K562 (cell line): ENCODE results near the gene SESN2. TPM values are rescaled to one million over a fixed set of nuclear protein-coding genes. Genes with fewer than 3 reads are reported as not detected.

Experiments
- ATAC-seq: fragments of 200-7000 bp; cut with Tn5 transposase; 3 replicates; pipeline ENCODE4 v1.9.1; 2020; ENCODE audit warnings: moderate library complexity
- BruUV-seq: library from RNA; stranded (reverse); fragments of 400-500 nt; replicated peaks from 2 replicates; lab custom pipeline; 2021; lab: Mats Ljungman, UMichigan
- CTCF ChIA-PET: fragments of 300-600 bp; formaldehyde crosslinking; extraction: SDS; loops from one replicate; lab custom pipeline; 2021; ENCODE audit warnings: low intra/inter-chr PET ratio; lab: Yijun Ruan, JAX
- POLR2A ChIA-PET: fragments of 300-600, 350-650 bp; sonication (Branson Sonifier 250); formaldehyde crosslinking; extraction: SDS; loops from one replicate; lab custom pipeline; 2021; ENCODE audit warnings: antibody characterized with exemption, inconsistent platforms; lab: Yijun Ruan, JAX
- DNase-seq, 4 experiments: peaks; one replicate each; pipeline versions ENCODE4 v3.0.0 to v3.0.0-alpha.2; 2011 to 2018; ENCODE audit warnings: low spot score in 3 of 4, mixed read lengths in 3 of 4; ENCODE audit errors: extremely low read depth in 1 of 4
- FAIRE-seq: peaks from 2 replicates; lab custom pipeline; 2011; peaks lifted over from hg19 to GRCh38; lab: Jason Lieb, UNC
- H2AFZ ChIP-seq: 2 replicates; pipeline ENCODE4 v1.6.0; 2011; ENCODE audit warnings: low read depth, low read length, control low read depth, inconsistent platforms
- H3K27ac ChIP-seq: fragments of 200-600 bp; 3 replicates; pipeline ENCODE4 v1.8.0; 2011; ENCODE audit warnings: low read depth, mild to moderate bottlenecking, control low read depth, inconsistent platforms, low read length, moderate library complexity, mixed read lengths; ENCODE audit errors: extremely low read depth
- H3K27me3 ChIP-seq, 2 experiments: fragments of 300-600 bp in 1 of 2; 2 replicates in 1 of 2; 3 replicates in 1 of 2; pipeline versions ENCODE4 v1.6.0 to v1.8.0; 2011; ENCODE audit warnings: inconsistent platforms in 2 of 2, low read length in 2 of 2, mild to moderate bottlenecking in 1 of 2, mixed read lengths in 1 of 2, moderate library complexity in 1 of 2; ENCODE audit not compliant: control insufficient read depth in 2 of 2, insufficient read depth in 2 of 2
- H3K36me3 ChIP-seq: fragments of 300-600 bp; 3 replicates; pipeline ENCODE4 v1.8.0; 2011; ENCODE audit warnings: mild to moderate bottlenecking, low read length, inconsistent platforms; ENCODE audit not compliant: control insufficient read depth, insufficient read depth
- H3K4me1 ChIP-seq, 2 experiments: fragments of 200-600 bp in 1 of 2; replicated peaks in 1 of 2; 2 replicates in 1 of 2; 3 replicates in 1 of 2; pipeline versions ENCODE4 v1.5.1 to v1.8.0; 2011; ENCODE audit warnings: inconsistent platforms in 2 of 2, low read length in 2 of 2, mild to moderate bottlenecking in 1 of 2, mixed read lengths in 1 of 2, moderate library complexity in 1 of 2; ENCODE audit not compliant: control insufficient read depth in 2 of 2, insufficient read depth in 2 of 2
- H3K4me2 ChIP-seq: 2 replicates; pipeline ENCODE4 v1.6.1; 2011; ENCODE audit warnings: low read length, control low read depth, inconsistent platforms, mixed read lengths; ENCODE audit not compliant: insufficient read depth
- H3K4me3 ChIP-seq: fragments of 200-600 bp; sonication (generic), shearing (Covaris generic); 2 replicates; pipeline ENCODE4 v1.5.1; 2016; ENCODE audit warnings: control low read depth, inconsistent platforms
- H3K79me2 ChIP-seq: fragments of 200-600 bp; 3 replicates; pipeline ENCODE4 v1.8.0; 2011; ENCODE audit warnings: low read length, inconsistent platforms; ENCODE audit not compliant: control insufficient read depth, insufficient read depth
- H3K9ac ChIP-seq, 2 experiments: 2 replicates each; pipeline versions ENCODE4 v1.6.0 to v1.6.1; 2011; ENCODE audit warnings: low read depth in 2 of 2, low read length in 2 of 2, control low read depth in 1 of 2, inconsistent platforms in 1 of 2, mild to moderate bottlenecking in 1 of 2, mixed read lengths in 1 of 2; ENCODE audit not compliant: insufficient read depth in 1 of 2
- H3K9me1 ChIP-seq: one replicate; pipeline ENCODE4 v1.6.0; 2011; ENCODE audit warnings: inconsistent platforms, mild to moderate bottlenecking, low read length, moderate library complexity; ENCODE audit not compliant: control insufficient read depth, insufficient read depth
- H3K9me3 ChIP-seq: replicated peaks from 2 replicates; pipeline ENCODE4 v1.5.1; 2011; ENCODE audit warnings: low read depth, low read length, inconsistent platforms; ENCODE audit not compliant: control insufficient read depth, insufficient read depth
- H4K20me1 ChIP-seq: replicated peaks from 2 replicates; pipeline ENCODE4 v1.6.1; 2011; ENCODE audit warnings: low read length, inconsistent platforms, mixed read lengths; ENCODE audit not compliant: control insufficient read depth, insufficient read depth
- CBX8 ChIP-seq: fragments of 200-600 bp; sonication (generic); IDR thresholded peaks from 2 replicates; pipeline ENCODE4 v1.6.1; 2012; ENCODE audit warnings: borderline replicate concordance, mixed run types, low read depth, mild to moderate bottlenecking, moderate library complexity, mixed read lengths, low read length, control low read depth, inconsistent platforms; ENCODE audit not compliant: poor library complexity, severe bottlenecking; ENCODE audit errors: extremely low read depth
- CSDE1 ChIP-seq, 2 experiments: fragments of 450-650 bp; IDR thresholded peaks; 2 replicates each; pipeline ENCODE4 v1.6.1; 2016; ENCODE audit warnings: mild to moderate bottlenecking in 1 of 2
- EGR1 ChIP-seq: fragments of 450-650 bp; conservative IDR thresholded peaks from 2 replicates; pipeline ENCODE4 v1.6.1; 2017; ENCODE audit warnings: mild to moderate bottlenecking
- HDAC2 ChIP-seq: fragments of 450-650 bp; IDR thresholded peaks from 2 replicates; pipeline ENCODE4 v1.6.1; 2016; ENCODE audit warnings: mild to moderate bottlenecking
- HLTF ChIP-seq: fragments of 450-650 bp; IDR thresholded peaks from 2 replicates; pipeline ENCODE4 v1.6.1; 2016
- TFAM ChIP-seq: fragments of 250-450 bp; sonication (Bioruptor Pico); conservative IDR thresholded peaks from 2 replicates; pipeline ENCODE4 v1.5.0; 2021; ENCODE audit warnings: mild to moderate bottlenecking, moderate library complexity
- ZNF316 ChIP-seq: fragments of 450-650 bp; IDR thresholded peaks from 2 replicates; pipeline ENCODE4 v1.6.1; 2016
- ZZZ3 ChIP-seq: fragments of 450-650 bp; IDR thresholded peaks from 2 replicates; pipeline ENCODE4 v1.6.1; 2016; ENCODE audit warnings: antibody characterized with exemption, mild to moderate bottlenecking, moderate library complexity
- WGBS: fragments of 100-300 bp; shearing (Covaris generic); methylation state at CpG from one replicate; pipeline ENCODE4 v1.1.6; 2016; ENCODE audit warnings: low coverage, mixed read lengths; ENCODE audit not compliant: insufficient coverage; ENCODE audit errors: missing lambda C conversion rate; 5-methylcytosine and 5-hydroxymethylcytosine counted together
- in situ Hi-C: fragments of 300-500 bp; cut with MboI; formaldehyde crosslinking; loops from 4 replicates; pipeline ENCODE4 v1.15.0; 2018; ENCODE audit warnings: inconsistent platforms, mixed read lengths
- intact Hi-C: fragments of 100-400 bp; cut with micrococcal nuclease; formaldehyde crosslinking; loops from 2 replicates; pipeline ENCODE4 v1.14.2; 2022
- polyA plus RNA-seq, 8 experiments: library from polyadenylated mRNA; depleted of rRNA in 4 of 8; stranded (reverse) in 5 of 8; unstranded in 3 of 8; fragments of >200 nt; fragmentation: Nextera tagmentation in 2 of 8; fragmentation: Illumina TruSeq in 1 of 8; extraction: Ambion mirVana in 2 of 8; extraction: Trizol in 1 of 8; gene quantifications; 2 replicates each; pipeline versions ENCODE4 v1.2.1 to v1.2.3, GENCODE V29; 2011 to 2014; ENCODE audit warnings: inconsistent platforms in 1 of 8, missing spikeins in 1 of 8
- total RNA-seq, 7 experiments: library from RNA; depleted of rRNA in 6 of 7; stranded (reverse); fragments of >200 nt in 6 of 7; fragmentation: Illumina TruSeq in 2 of 7; extraction: Trizol in 2 of 7; gene quantifications; 2 replicates each; pipeline versions ENCODE4 v1.2.1 to v1.2.3, GENCODE V29; 2011 to 2021; ENCODE audit warnings: low replicate concordance in 1 of 7
- TF ChIP-seq, protein P1 (sequence below): fragments of 200-800 bp; sonication (Bioruptor generic); IDR thresholded peaks from 2 replicates; pipeline ENCODE4 v1.6.1; 2016; ENCODE audit warnings: missing genetic modification characterization, missing compliant biosample characterization
- TF ChIP-seq, protein P2 (sequence below): fragments of 250-450 bp; sonication (Bioruptor Pico); IDR thresholded peaks from 2 replicates; pipeline ENCODE4 v1.5.0; 2021
- TF ChIP-seq, protein P3 (sequence below): fragments of 250-450 bp; sonication (Bioruptor Pico); IDR thresholded peaks from 2 replicates; pipeline ENCODE4 v1.8.0; 2022; ENCODE audit warnings: moderate library complexity, mild to moderate bottlenecking, inconsistent platforms
- TF ChIP-seq, protein P4 (sequence below): fragments of 450-650 bp; formaldehyde crosslinking; IDR thresholded peaks from 2 replicates; pipeline ENCODE4 v1.4.0; 2020; ENCODE audit warnings: mild to moderate bottlenecking, moderate library complexity

The SESN2 gene
- total and polyA plus RNA-seq, 9 of the 15 experiments (the other 6 are each of a cell fraction or from before 2014, with no cell fraction given), result 3.7 to 71.3 (median 16.8) TPM

DNA sequence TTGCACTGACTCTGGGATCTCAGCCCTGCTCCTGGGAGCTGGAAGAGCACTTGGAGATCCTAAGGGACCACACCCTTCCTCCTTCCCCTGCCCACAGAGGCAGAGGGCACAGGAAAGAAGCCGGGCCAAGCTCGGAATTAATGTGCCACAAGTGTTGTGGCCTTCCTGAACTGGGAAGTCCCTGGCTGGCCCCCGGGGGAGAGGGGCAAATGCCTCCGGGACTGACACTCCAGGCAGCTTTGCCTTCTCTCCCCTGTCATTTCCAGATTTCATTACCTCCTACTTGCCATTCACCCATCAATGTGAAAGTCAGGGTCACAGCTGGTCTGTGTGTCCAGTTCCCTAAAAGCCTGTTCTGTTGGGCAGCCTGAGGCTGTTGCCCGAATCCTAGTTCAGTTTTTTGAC, 21.7 kb downstream of the SESN2 start:
- Histone ChIP-seq H4K20me1 (peaks cover 8% of the 10 kb centered on the region), H3K4me1 (peaks cover 11 to 12% of the 10 kb centered on the region in 2 experiments; a peak in 4 of 5 replicates), H3K4me3 (no peak overlapping the region), H3K9ac (peak overlapping the region in 1 of 2 experiments; percentile 71; a peak in 1 of 4 replicates), H3K9me3 (no peaks in the 10 kb centered on the region), H3K36me3 (peaks cover 58% of the 10 kb centered on the region), H3K27ac (no peak overlapping the region), H3K9me1 (peaks cover 5% of the 10 kb centered on the region), H3K4me2 (no peak overlapping the region), H3K79me2 (no peaks in the 10 kb centered on the region), H3K27me3 (no peaks in the 10 kb centered on the region), H2AFZ (no peak overlapping the region)
- in situ Hi-C loops (no loop called here), intact Hi-C loops (no loop called here)
- ATAC-seq (no peak), DNase-seq (no peak), FAIRE-seq (no peak)
- 91% methylated on average over 4 of the region's 5 CpGs for WGBS
- ChIA-PET CTCF (no interaction called here), POLR2A (interaction anchor here (0.5 to 22.4 kb wide), 8 partner anchors 13 to 90 kb away, joined by 3 to 547 read pairs (median 4); partner anchors contain the start of genes MED18 and SESN2)
- no TSS peak for BruUV-seq
- TF ChIP-seq, protein P1, sequence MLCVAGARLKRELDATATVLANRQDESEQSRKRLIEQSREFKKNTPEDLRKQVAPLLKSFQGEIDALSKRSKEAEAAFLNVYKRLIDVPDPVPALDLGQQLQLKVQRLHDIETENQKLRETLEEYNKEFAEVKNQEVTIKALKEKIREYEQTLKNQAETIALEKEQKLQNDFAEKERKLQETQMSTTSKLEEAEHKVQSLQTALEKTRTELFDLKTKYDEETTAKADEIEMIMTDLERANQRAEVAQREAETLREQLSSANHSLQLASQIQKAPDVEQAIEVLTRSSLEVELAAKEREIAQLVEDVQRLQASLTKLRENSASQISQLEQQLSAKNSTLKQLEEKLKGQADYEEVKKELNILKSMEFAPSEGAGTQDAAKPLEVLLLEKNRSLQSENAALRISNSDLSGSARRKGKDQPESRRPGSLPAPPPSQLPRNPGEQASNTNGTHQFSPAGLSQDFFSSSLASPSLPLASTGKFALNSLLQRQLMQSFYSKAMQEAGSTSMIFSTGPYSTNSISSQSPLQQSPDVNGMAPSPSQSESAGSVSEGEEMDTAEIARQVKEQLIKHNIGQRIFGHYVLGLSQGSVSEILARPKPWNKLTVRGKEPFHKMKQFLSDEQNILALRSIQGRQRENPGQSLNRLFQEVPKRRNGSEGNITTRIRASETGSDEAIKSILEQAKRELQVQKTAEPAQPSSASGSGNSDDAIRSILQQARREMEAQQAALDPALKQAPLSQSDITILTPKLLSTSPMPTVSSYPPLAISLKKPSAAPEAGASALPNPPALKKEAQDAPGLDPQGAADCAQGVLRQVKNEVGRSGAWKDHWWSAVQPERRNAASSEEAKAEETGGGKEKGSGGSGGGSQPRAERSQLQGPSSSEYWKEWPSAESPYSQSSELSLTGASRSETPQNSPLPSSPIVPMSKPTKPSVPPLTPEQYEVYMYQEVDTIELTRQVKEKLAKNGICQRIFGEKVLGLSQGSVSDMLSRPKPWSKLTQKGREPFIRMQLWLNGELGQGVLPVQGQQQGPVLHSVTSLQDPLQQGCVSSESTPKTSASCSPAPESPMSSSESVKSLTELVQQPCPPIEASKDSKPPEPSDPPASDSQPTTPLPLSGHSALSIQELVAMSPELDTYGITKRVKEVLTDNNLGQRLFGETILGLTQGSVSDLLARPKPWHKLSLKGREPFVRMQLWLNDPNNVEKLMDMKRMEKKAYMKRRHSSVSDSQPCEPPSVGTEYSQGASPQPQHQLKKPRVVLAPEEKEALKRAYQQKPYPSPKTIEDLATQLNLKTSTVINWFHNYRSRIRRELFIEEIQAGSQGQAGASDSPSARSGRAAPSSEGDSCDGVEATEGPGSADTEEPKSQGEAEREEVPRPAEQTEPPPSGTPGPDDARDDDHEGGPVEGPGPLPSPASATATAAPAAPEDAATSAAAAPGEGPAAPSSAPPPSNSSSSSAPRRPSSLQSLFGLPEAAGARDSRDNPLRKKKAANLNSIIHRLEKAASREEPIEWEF (CRISPR knock-in tag), result no peak
- TF ChIP-seq ZZZ3, result no peak
- no peak for TF ChIP-seq ZNF316
- TF ChIP-seq, protein P2, sequence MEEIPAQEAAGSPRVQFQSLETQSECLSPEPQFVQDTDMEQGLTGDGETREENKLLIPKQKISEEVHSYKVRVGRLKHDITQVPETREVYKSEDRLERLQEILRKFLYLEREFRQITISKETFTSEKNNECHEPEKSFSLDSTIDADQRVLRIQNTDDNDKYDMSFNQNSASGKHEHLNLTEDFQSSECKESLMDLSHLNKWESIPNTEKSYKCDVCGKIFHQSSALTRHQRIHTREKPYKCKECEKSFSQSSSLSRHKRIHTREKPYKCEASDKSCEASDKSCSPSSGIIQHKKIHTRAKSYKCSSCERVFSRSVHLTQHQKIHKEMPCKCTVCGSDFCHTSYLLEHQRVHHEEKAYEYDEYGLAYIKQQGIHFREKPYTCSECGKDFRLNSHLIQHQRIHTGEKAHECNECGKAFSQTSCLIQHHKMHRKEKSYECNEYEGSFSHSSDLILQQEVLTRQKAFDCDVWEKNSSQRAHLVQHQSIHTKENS (CRISPR knock-in tag), result no peak
- TF ChIP-seq HLTF, result no peak
- no peak for TF ChIP-seq TFAM
- TF ChIP-seq, protein P3, sequence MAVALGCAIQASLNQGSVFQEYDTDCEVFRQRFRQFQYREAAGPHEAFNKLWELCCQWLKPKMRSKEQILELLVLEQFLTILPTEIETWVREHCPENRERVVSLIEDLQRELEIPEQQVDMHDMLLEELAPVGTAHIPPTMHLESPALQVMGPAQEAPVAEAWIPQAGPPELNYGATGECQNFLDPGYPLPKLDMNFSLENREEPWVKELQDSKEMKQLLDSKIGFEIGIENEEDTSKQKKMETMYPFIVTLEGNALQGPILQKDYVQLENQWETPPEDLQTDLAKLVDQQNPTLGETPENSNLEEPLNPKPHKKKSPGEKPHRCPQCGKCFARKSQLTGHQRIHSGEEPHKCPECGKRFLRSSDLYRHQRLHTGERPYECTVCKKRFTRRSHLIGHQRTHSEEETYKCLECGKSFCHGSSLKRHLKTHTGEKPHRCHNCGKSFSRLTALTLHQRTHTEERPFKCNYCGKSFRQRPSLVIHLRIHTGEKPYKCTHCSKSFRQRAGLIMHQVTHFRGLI, result no peak
- TF ChIP-seq EGR1, result no peak
- TF ChIP-seq, protein P4, sequence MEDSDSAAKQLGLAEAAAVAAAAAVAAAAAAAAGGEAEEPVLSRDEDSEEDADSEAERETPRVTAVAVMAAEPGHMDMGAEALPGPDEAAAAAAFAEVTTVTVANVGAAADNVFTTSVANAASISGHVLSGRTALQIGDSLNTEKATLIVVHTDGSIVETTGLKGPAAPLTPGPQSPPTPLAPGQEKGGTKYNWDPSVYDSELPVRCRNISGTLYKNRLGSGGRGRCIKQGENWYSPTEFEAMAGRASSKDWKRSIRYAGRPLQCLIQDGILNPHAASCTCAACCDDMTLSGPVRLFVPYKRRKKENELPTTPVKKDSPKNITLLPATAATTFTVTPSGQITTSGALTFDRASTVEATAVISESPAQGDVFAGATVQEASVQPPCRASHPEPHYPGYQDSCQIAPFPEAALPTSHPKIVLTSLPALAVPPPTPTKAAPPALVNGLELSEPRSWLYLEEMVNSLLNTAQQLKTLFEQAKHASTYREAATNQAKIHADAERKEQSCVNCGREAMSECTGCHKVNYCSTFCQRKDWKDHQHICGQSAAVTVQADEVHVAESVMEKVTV (CRISPR knock-in tag), result no peak
- no peak for TF ChIP-seq CSDE1 (IDR thresholded peaks at IDR 0.05)
- TF ChIP-seq CBX8, result no peak
- TF ChIP-seq HDAC2, result no peak
